ENCODE results near the gene CFAP74. TPM values are rescaled to one million over a fixed set of nuclear protein-coding genes. Genes with fewer than 3 reads are reported as not detected.

The CFAP74 gene
- total and polyA plus RNA-seq, 2 experiments from 2014 or later: not detected

DNA sequence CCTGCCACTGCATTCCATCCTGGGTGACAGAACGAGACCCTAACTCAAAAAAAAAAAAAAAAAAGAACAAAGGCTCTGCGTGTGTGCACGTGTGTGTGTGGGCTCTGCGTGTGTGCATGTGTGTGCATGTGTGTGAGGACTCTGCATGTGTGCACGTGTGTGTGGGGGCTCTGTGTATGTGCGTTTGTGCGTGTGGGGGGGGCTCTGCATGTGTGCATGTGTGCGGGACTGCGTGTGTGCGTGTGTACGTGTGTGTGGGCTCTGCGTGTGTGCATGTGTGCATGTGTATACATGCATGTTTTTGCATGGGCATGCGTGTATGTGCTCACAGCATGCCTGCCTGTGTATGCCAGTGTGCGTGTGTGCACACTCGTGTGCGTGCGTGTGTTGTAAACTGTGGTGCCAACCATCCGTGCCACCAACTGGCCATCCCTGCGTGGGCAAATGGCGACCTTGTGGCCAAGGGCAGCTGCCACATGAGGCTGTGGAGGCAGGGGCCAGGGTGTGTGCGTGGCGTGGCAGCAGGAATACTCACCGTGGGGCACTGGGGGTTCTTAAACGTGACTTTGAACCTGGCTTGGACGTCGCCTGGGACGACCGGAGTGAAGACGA is 57.7 kb downstream of the CFAP74 start:
- no peak for DNase-seq (ENCODE audit: low spot score)
- Histone ChIP-seq H3K4me1 (ENCODE audit: insufficient read depth) (no peaks in the 10 kb centered on the region), H3K9me3 (ENCODE audit: low read depth) (no peaks in the 10 kb centered on the region), H3K36me3 (replicated peaks; ENCODE audit: insufficient read depth, low read depth) (no peaks in the 10 kb centered on the region), H3K79me2 (no peaks in the 10 kb centered on the region), H4K20me1 (ENCODE audit: insufficient read depth, poor library complexity, severe bottlenecking) (no peaks in the 10 kb centered on the region), H3K9me2 (replicated peaks; ENCODE audit: insufficient read depth) (no peaks in the 10 kb centered on the region), H3K4me3 (no peak overlapping the region), H3K27ac (no peak overlapping the region), H2AFZ (no peak overlapping the region), H3K4me2 (no peak overlapping the region), H3K27me3 (no peaks in the 10 kb centered on the region)
- 92% methylated on average over 28 of the region's 29 CpGs for WGBS (ENCODE audit: low lambda C conversion rate, missing lambda C conversion rate)
- TF ChIP-seq CTCF (IDR thresholded peaks at IDR 0.05; ENCODE audit: poor library complexity) (no peak), EZH2 (IDR thresholded peaks at IDR 0.05; ENCODE audit: borderline replicate concordance) (no peak), EZH2phosphoT487 (IDR thresholded peaks at IDR 0.05; ENCODE audit: low read depth, severe bottlenecking, unreplicated experiment) (no peak)

DNA sequence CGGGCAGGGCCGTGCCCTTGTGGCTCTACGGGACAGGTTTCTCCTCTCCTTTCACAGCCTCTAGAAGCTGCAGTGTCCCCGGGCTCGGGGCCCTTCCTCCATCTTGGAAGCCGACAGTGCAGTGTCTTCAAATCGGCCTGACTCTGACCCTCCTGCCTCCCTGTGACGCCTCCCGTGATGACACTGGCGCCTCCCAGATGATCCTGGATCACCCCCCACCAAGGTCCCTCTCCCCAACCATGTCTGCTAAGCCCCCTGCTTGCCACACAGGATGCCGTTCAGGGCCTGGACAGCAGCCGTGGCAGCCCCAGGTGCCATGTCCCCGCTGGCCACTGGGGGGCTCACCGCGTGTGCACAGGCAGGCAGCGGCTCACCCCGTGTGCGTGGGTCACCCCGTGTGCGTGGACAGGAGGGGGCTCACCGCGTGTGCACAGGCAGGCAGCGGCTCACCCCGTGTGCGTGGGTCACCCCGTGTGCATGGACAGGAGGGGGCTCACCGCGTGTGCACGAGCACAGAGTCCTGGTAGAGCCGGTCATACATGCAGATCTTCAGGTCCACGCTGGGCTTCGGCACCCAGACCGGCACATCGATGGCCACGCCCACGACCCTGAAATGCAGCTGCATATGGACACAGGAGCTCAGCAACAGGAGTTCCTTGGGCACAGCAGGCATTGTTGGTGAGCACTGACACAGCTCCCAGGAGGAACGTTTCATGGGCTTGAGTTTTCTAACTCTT is 59.6 kb downstream of the CFAP74 start:
- H2AFZ ChIP-seq: peak overlapping the region; percentile 73
- peak; percentile 78 for DNase-seq (ENCODE audit: low spot score)
- no peaks in the 10 kb centered on the region for H4K20me1 ChIP-seq (ENCODE audit: insufficient read depth, poor library complexity, severe bottlenecking)
- H3K27me3 ChIP-seq: no peaks in the 10 kb centered on the region
- H3K4me2 ChIP-seq: peak overlapping the region; percentile 93
- no peaks in the 10 kb centered on the region for H3K9me3 ChIP-seq (ENCODE audit: low read depth)
- H3K36me3 ChIP-seq (replicated peaks; ENCODE audit: insufficient read depth, low read depth): no peaks in the 10 kb centered on the region
- no peak overlapping the region for H3K4me3 ChIP-seq
- no peak overlapping the region for H3K27ac ChIP-seq
- no peaks in the 10 kb centered on the region for H3K4me1 ChIP-seq (ENCODE audit: insufficient read depth)
- 18% methylated on average over 35 of the region's 37 CpGs for WGBS (ENCODE audit: low lambda C conversion rate, missing lambda C conversion rate)
- TF ChIP-seq CTCF (IDR thresholded peaks at IDR 0.05; ENCODE audit: poor library complexity) (peak; percentile 86), EZH2 (IDR thresholded peaks at IDR 0.05; ENCODE audit: borderline replicate concordance) (no peak), EZH2phosphoT487 (IDR thresholded peaks at IDR 0.05; ENCODE audit: low read depth, severe bottlenecking, unreplicated experiment) (no peak)
- H3K9me2 ChIP-seq (replicated peaks; ENCODE audit: insufficient read depth): no peaks in the 10 kb centered on the region
- no peaks in the 10 kb centered on the region for H3K79me2 ChIP-seq

GRCh38 chr1:1942753-1943656 is 60.6 kb downstream of the CFAP74 start:
- Histone ChIP-seq H3K79me2 (no peaks in the 10 kb centered on the region), H3K27ac (no peak overlapping the region), H2AFZ (no peak overlapping the region), H3K36me3 (replicated peaks; ENCODE audit: insufficient read depth, low read depth) (no peaks in the 10 kb centered on the region), H4K20me1 (ENCODE audit: insufficient read depth, poor library complexity, severe bottlenecking) (no peaks in the 10 kb centered on the region), H3K27me3 (no peaks in the 10 kb centered on the region), H3K4me3 (no peak overlapping the region), H3K4me2 (no peak overlapping the region), H3K9me3 (ENCODE audit: low read depth) (no peaks in the 10 kb centered on the region), H3K4me1 (ENCODE audit: insufficient read depth) (no peaks in the 10 kb centered on the region), H3K9me2 (replicated peaks; ENCODE audit: insufficient read depth) (no peaks in the 10 kb centered on the region)
- TF ChIP-seq CTCF (IDR thresholded peaks at IDR 0.05; ENCODE audit: poor library complexity) (no peak), EZH2 (IDR thresholded peaks at IDR 0.05; ENCODE audit: borderline replicate concordance) (no peak), EZH2phosphoT487 (IDR thresholded peaks at IDR 0.05; ENCODE audit: low read depth, severe bottlenecking, unreplicated experiment) (no peak)
- WGBS (ENCODE audit: low lambda C conversion rate, missing lambda C conversion rate): 92% methylated on average over 39 of the region's 45 CpGs
- no peak for DNase-seq (ENCODE audit: low spot score)
